Measurements from ENCODE around the gene HHAT. TPM values are rescaled to one million over a fixed set of nuclear protein-coding genes. Genes with fewer than 3 reads are reported as not detected.

The HHAT gene
- total RNA-seq, 4 donors from 2014 or later: 0.83 to 1.6 (median 1.2) TPM

- Histone ChIP-seq H3K4me1 (peaks cover 11 to 17% (median 16%) of the 10 kb centered on the region in 4 donors), H3K27ac (replicated peaks in 1 of 4) (peak overlapping the region in 2 of 4 donors; percentile 63 to 79), H3K36me3 (no peaks in the 10 kb centered on the region), H3K4me3 (peak overlapping the region in 3 of 4 donors; percentile 44 to 48 (median 47)), H3K9me3 (no peaks in the 10 kb centered on the region), H3K27me3 (peaks cover 0 to 4% (median 0%) of the 10 kb centered on the region in 4 donors)
- no peak for DNase-seq (ENCODE audit: extremely low spot score)
- 30% methylated on average over 7 of the region's 7 CpGs for WGBS
- intact Hi-C loops (cut with DNase I): loop anchor here (2.0 kb wide), 2 partner anchors 110 to 168 kb away; no protein-coding TSS in a partner anchor
- no peak for TF ChIP-seq POLR2A (IDR thresholded peaks at IDR 0.05; ENCODE audit: low read depth)
- no peak for TF ChIP-seq EP300 (IDR thresholded peaks at IDR 0.05)
- no peak for TF ChIP-seq CTCF (IDR thresholded peaks at IDR 0.05)
- no peak for TF ChIP-seq POLR2AphosphoS5 (IDR thresholded peaks at IDR 0.05)
These were observed 18.0 kb upstream of the HHAT start for GRCh38 chr1:210310562-210311153.

GRCh38 chr1:210311726-210312493 lies 16.8 kb upstream of the HHAT start:
- H3K9me3 ChIP-seq: no peaks in the 10 kb centered on the region
- 57% methylated on average over 18 of the region's 18 CpGs for WGBS
- no peak for TF ChIP-seq CTCF (IDR thresholded peaks at IDR 0.05)
- no peak for TF ChIP-seq EP300 (IDR thresholded peaks at IDR 0.05)
- TF ChIP-seq POLR2AphosphoS5 (IDR thresholded peaks at IDR 0.05): no peak
- TF ChIP-seq POLR2A (IDR thresholded peaks at IDR 0.05; ENCODE audit: low read depth): no peak

GRCh38 chr1:210313046-210313595 lies 15.6 kb upstream of the HHAT start:
- H3K4me3 ChIP-seq: no peak overlapping the region
- H3K9me3 ChIP-seq: no peaks in the 10 kb centered on the region
- TF ChIP-seq CTCF (IDR thresholded peaks at IDR 0.05) (no peak), EP300 (IDR thresholded peaks at IDR 0.05) (no peak), POLR2AphosphoS5 (IDR thresholded peaks at IDR 0.05) (no peak), POLR2A (IDR thresholded peaks at IDR 0.05; ENCODE audit: low read depth) (no peak)
- H3K36me3 ChIP-seq: no peaks in the 10 kb centered on the region
- intact Hi-C loops (cut with DNase I): no loop called here
- DNase-seq (ENCODE audit: extremely low spot score): no peak
- WGBS: 80% methylated on average over 6 of the region's 6 CpGs
- H3K27ac ChIP-seq (replicated peaks in 1 of 4): no peak overlapping the region
- peaks cover 0 to 4% (median 0%) of the 10 kb centered on the region in 4 donors for H3K27me3 ChIP-seq
- peaks cover 11 to 17% (median 16%) of the 10 kb centered on the region in 4 donors for H3K4me1 ChIP-seq

More at GRCh38 chr1:210311726-210312493, 16.8 kb upstream of the HHAT start:
- Histone ChIP-seq H3K4me3 (peak overlapping the region; percentile 44 to 55 (median 48)), H3K4me1 (peaks cover 11 to 17% (median 16%) of the 10 kb centered on the region in 4 donors), H3K36me3 (no peaks in the 10 kb centered on the region), H3K27me3 (peaks cover 0 to 4% (median 0%) of the 10 kb centered on the region in 4 donors), H3K27ac (replicated peaks in 1 of 4) (peak overlapping the region; percentile 59 to 79 (median 66))
- DNase-seq (ENCODE audit: extremely low spot score): no peak
- intact Hi-C loops (cut with DNase I): loop anchor here (2.0 kb wide), 2 partner anchors 111 to 169 kb away; no protein-coding TSS in a partner anchor

GRCh38 chr1:210313921-210314320 lies 14.8 kb upstream of the HHAT start:
- no peak for DNase-seq (ENCODE audit: extremely low spot score)
- WGBS: 95% methylated on average over 1 of the region's 1 CpG
- H3K27ac ChIP-seq (replicated peaks in 1 of 4): no peak overlapping the region
- TF ChIP-seq POLR2A (IDR thresholded peaks at IDR 0.05; ENCODE audit: low read depth): no peak
- TF ChIP-seq POLR2AphosphoS5 (IDR thresholded peaks at IDR 0.05): no peak
- TF ChIP-seq EP300 (IDR thresholded peaks at IDR 0.05): no peak
- intact Hi-C loops (cut with DNase I): no loop called here
- H3K4me3 ChIP-seq: no peak overlapping the region
- peaks cover 0 to 4% (median 0%) of the 10 kb centered on the region in 4 donors for H3K27me3 ChIP-seq
- no peaks in the 10 kb centered on the region for H3K9me3 ChIP-seq
- H3K4me1 ChIP-seq: peaks cover 11 to 17% (median 16%) of the 10 kb centered on the region in 4 donors
- no peaks in the 10 kb centered on the region for H3K36me3 ChIP-seq

GRCh38 chr1:210315529-210315928 lies 13.2 kb upstream of the HHAT start:
- Histone ChIP-seq H3K36me3 (no peaks in the 10 kb centered on the region), H3K4me1 (peaks cover 11 to 16% (median 16%) of the 10 kb centered on the region in 4 donors), H3K27me3 (peaks cover 0 to 4% (median 0%) of the 10 kb centered on the region in 4 donors), H3K27ac (replicated peaks in 1 of 4) (no peak overlapping the region), H3K4me3 (no peak overlapping the region), H3K9me3 (no peaks in the 10 kb centered on the region)
- TF ChIP-seq CTCF (IDR thresholded peaks at IDR 0.05): no peak
- TF ChIP-seq POLR2A (IDR thresholded peaks at IDR 0.05; ENCODE audit: low read depth): no peak
- no peak for TF ChIP-seq EP300 (IDR thresholded peaks at IDR 0.05)
- TF ChIP-seq POLR2AphosphoS5 (IDR thresholded peaks at IDR 0.05): no peak
- intact Hi-C loops (cut with DNase I): no loop called here
- 87% methylated on average over 6 of the region's 6 CpGs for WGBS
- DNase-seq (ENCODE audit: extremely low spot score): no peak

All from esophagus muscularis mucosa (tissue), 4 donors.